ENCODE measurements around the gene CELF2.

DNA sequence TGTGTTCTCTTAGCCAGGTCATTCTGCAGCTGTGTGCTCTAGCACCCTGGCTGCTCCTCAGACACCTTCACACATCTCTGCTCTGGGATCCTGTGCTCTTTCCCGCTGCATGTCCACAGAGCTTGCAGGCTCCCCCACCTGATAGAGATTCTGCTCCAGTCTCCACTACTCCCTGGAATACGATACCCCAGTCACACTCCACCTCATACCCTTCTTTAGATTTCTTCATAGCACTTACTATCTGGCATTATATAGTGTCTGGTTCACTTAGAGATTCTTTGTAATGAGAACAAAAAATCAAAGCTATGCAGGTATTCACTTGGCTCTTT lies 88.0 kb downstream of the CELF2 start:
- TF ChIP-seq, protein P1, sequence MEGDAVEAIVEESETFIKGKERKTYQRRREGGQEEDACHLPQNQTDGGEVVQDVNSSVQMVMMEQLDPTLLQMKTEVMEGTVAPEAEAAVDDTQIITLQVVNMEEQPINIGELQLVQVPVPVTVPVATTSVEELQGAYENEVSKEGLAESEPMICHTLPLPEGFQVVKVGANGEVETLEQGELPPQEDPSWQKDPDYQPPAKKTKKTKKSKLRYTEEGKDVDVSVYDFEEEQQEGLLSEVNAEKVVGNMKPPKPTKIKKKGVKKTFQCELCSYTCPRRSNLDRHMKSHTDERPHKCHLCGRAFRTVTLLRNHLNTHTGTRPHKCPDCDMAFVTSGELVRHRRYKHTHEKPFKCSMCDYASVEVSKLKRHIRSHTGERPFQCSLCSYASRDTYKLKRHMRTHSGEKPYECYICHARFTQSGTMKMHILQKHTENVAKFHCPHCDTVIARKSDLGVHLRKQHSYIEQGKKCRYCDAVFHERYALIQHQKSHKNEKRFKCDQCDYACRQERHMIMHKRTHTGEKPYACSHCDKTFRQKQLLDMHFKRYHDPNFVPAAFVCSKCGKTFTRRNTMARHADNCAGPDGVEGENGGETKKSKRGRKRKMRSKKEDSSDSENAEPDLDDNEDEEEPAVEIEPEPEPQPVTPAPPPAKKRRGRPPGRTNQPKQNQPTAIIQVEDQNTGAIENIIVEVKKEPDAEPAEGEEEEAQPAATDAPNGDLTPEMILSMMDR (conservative IDR thresholded peaks at IDR 0.05; ENCODE audit: low read depth, low read length) = no peak
- TF ChIP-seq RAD21 (IDR thresholded peaks at IDR 0.05; ENCODE audit: low read length) (no peak), MAFK (IDR thresholded peaks at IDR 0.05; ENCODE audit: low read depth, low read length) (no peak), POLR2A (IDR thresholded peaks at IDR 0.05; ENCODE audit: low read depth, low read length) (no peak), SMC3 (IDR thresholded peaks at IDR 0.05; ENCODE audit: low read depth, low read length) (no peak), CEBPB (IDR thresholded peaks at IDR 0.05; ENCODE audit: low read depth, low read length) (no peak), RCOR1 (IDR thresholded peaks at IDR 0.05; ENCODE audit: insufficient replicate concordance, low read length) (no peak), RFX5 (IDR thresholded peaks at IDR 0.05; ENCODE audit: low read depth, low read length) (no peak)
